Measurements from ENCODE around the gene LPIN1.

DNA sequence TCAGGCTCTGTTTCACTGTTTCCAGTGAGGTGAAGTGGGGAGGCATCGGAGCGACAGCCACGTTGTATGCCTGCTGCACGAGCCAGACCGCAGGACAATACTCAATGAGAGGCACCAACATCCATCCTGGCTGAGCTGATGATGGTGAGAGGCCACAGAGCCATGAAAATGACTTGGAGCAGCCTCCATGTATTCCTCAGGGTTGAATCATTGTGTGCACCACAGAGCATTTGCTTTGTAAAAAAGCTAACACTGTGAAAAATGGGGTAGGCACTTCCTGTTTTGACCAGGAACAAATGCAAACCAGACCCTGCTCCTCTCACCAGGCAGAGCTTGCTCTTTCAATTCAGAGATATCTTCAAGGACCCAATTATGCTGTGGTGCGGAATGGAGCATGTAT lies 87.2 kb downstream of the LPIN1 start:
- TF ChIP-seq, protein P1, sequence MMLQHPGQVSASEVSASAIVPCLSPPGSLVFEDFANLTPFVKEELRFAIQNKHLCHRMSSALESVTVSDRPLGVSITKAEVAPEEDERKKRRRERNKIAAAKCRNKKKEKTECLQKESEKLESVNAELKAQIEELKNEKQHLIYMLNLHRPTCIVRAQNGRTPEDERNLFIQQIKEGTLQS (IDR thresholded peaks at IDR 0.05) = no peak
- TF ChIP-seq CTCF (IDR thresholded peaks at IDR 0.05; ENCODE audit: low read depth, low read length, missing input control) (no peak), YY1 (IDR thresholded peaks at IDR 0.05) (no peak), GABPA (IDR thresholded peaks at IDR 0.05 in 1 of 2, conservative IDR thresholded peaks at IDR 0.05 in 1 of 2) (no peak), SP1 (IDR thresholded peaks at IDR 0.05) (no peak), ZBTB33 (IDR thresholded peaks at IDR 0.05) (no peak), RXRA (IDR thresholded peaks at IDR 0.05) (no peak), JUND (IDR thresholded peaks at IDR 0.05) (no peak), RAD21 (IDR thresholded peaks at IDR 0.05) (no peak), TAF1 (conservative IDR thresholded peaks at IDR 0.05) (no peak)
- TF ChIP-seq, protein P2, sequence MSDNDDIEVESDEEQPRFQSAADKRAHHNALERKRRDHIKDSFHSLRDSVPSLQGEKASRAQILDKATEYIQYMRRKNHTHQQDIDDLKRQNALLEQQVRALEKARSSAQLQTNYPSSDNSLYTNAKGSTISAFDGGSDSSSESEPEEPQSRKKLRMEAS (IDR thresholded peaks at IDR 0.05) = no peak

Measured in liver (tissue), 3 donors.